A673 (cell line): ENCODE data around the gene ARHGAP30. TPM values are rescaled to one million over a fixed set of nuclear protein-coding genes. Genes with fewer than 3 reads are reported as not detected.
"Not testable (repeated sequence)": the region's sequence is repeated elsewhere in the genome, so short reads cannot be mapped to it uniquely, and the experiment has no call there.

Source experiments
- BruUV-seq: library from RNA; stranded (reverse); fragments of 400-500 nt; replicated peaks from 2 replicates; lab custom pipeline; 2021; lab: Mats Ljungman, UMichigan
- CTCF ChIA-PET: fragments of 300-600 bp; sonication (Branson Sonifier 250); formaldehyde crosslinking; loops from one replicate; lab custom pipeline; 2022; ENCODE audit warnings: antibody characterized with exemption; lab: Charles Lee
- POLR2A ChIA-PET: fragments of 300-600 bp; sonication (Branson Sonifier 250); formaldehyde crosslinking; loops from one replicate; lab custom pipeline; 2022; ENCODE audit warnings: antibody characterized with exemption; ENCODE audit not compliant: low non-redundant PET; lab: Charles Lee
- DNase-seq: peaks from one replicate; pipeline ENCODE4 v3.0.0-alpha.2; 2015; ENCODE audit warnings: low spot score
- H3K27ac ChIP-seq: fragments of 200-600 bp; sonication (generic); 2 replicates; pipeline ENCODE4 v1.5.1; 2016; ENCODE audit warnings: mixed run types, low read depth, mild to moderate bottlenecking, mixed read lengths, antibody characterized with exemption, low read length; ENCODE audit not compliant: poor library complexity, severe bottlenecking
- H3K27me3 ChIP-seq: fragments of 200-600 bp; sonication (generic); replicated peaks from 2 replicates; pipeline ENCODE4 v1.6.1; 2017; ENCODE audit warnings: mixed run types, low read depth, mild to moderate bottlenecking, mixed read lengths, antibody characterized with exemption, low read length; ENCODE audit not compliant: insufficient read depth, poor library complexity
- H3K36me3 ChIP-seq: fragments of 200-600 bp; sonication (generic); 2 replicates; pipeline ENCODE4 v1.6.1; 2016; ENCODE audit warnings: mixed run types, mild to moderate bottlenecking, mixed read lengths, antibody characterized with exemption, low read length; ENCODE audit not compliant: insufficient read depth, poor library complexity, severe bottlenecking
- H3K4me1 ChIP-seq: fragments of 200-600 bp; sonication (generic); 2 replicates; pipeline ENCODE4 v1.6.1; 2017; ENCODE audit warnings: mixed run types, mild to moderate bottlenecking, mixed read lengths, antibody characterized with exemption, low read length; ENCODE audit not compliant: insufficient read depth, poor library complexity, severe bottlenecking
- H3K4me3 ChIP-seq: fragments of 200-600 bp; sonication (generic); 2 replicates; pipeline ENCODE4 v1.5.1; 2016; ENCODE audit warnings: low read depth, mixed run types, mild to moderate bottlenecking, mixed read lengths, low read length; ENCODE audit not compliant: poor library complexity, severe bottlenecking
- H3K9me3 ChIP-seq: fragments of 200-600 bp; sonication (generic); 2 replicates; pipeline ENCODE4 v1.6.1; 2016; ENCODE audit warnings: mixed run types, low read depth, mild to moderate bottlenecking, mixed read lengths, antibody characterized with exemption, low read length; ENCODE audit not compliant: poor library complexity, severe bottlenecking
- EZH2 ChIP-seq: fragments of 200-600 bp; sonication (generic); IDR thresholded peaks from 2 replicates; pipeline ENCODE4 v1.6.1; 2017; ENCODE audit warnings: borderline replicate concordance, low read depth, mild to moderate bottlenecking, mixed read lengths, antibody characterized with exemption, low read length; ENCODE audit not compliant: poor library complexity, severe bottlenecking
- intact Hi-C: fragments of 100-400 bp; cut with micrococcal nuclease; formaldehyde crosslinking; loops from one replicate; pipeline ENCODE4 v1.10.0; 2022; ENCODE audit not compliant: unreplicated experiment
- total RNA-seq: library from RNA; stranded (reverse); gene quantifications from 2 replicates; pipeline ENCODE4 v1.2.3, GENCODE V29; 2021
- TF ChIP-seq, protein P1 (sequence below): fragments of 300-800, 200-600 bp; sonication (generic); conservative IDR thresholded peaks from 2 replicates; pipeline ENCODE4 v1.5.1; 2017; ENCODE audit warnings: low read depth, mild to moderate bottlenecking, antibody characterized with exemption, low read length, moderate library complexity, mixed read lengths

Gene ARHGAP30
- total RNA-seq, 1 experiment from 2014 or later = not detected

DNA sequence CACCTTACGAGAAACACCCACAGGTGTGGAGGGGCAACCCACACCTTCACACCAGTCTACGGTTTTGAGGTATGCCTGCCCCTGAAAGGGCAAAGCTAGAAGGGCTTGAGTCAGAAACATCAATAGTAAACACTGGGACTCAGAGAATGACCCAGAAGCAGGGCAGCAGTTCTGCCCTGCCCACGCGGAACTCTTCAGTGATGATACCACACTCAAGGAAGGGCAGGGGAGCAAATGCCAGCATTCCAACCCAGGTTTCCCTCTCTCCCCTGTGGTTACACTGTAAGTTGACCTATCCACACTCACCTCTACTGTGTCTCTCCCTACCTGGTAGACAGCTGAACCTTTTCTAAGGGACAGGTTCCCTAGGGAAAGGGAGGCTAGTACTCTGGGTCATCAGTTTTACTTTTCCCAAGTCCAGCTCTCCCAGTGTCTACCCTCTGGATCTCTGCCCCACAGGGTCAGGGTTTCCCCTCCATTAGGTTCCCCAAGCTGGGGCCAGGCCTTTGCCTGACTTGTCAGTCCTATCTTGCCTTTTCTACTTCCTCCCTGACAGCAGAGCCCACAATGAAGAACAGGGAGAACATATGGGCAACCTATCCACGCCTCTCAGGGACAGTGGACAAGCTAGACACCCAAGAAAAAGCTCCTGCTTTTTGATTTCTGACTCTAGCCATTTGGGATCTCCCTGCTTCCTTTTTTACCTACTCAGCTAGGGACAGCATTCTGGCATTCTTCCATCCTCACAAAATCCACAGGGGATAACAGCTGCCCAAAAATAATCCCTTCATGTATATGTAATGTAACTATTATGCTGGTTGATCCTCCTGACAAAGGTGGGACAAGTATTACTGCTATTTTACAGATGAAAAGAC lies 51.7 kb downstream of the ARHGAP30 start:
- Histone ChIP-seq H3K4me1 (peaks cover 9% of the 10 kb centered on the region), H3K36me3 (no peaks in the 10 kb centered on the region), H3K4me3 (no peak overlapping the region), H3K9me3 (no peaks in the 10 kb centered on the region), H3K27me3 (peaks cover 9% of the 10 kb centered on the region), H3K27ac (no peak overlapping the region)
- ChIA-PET POLR2A (no interaction called here), CTCF (interaction anchor here (0.8 kb wide), 1 partner anchor 24 kb away, joined by 3 read pairs; no protein-coding TSS in a partner anchor)
- BruUV-seq = no TSS peak
- TF ChIP-seq, protein P1, sequence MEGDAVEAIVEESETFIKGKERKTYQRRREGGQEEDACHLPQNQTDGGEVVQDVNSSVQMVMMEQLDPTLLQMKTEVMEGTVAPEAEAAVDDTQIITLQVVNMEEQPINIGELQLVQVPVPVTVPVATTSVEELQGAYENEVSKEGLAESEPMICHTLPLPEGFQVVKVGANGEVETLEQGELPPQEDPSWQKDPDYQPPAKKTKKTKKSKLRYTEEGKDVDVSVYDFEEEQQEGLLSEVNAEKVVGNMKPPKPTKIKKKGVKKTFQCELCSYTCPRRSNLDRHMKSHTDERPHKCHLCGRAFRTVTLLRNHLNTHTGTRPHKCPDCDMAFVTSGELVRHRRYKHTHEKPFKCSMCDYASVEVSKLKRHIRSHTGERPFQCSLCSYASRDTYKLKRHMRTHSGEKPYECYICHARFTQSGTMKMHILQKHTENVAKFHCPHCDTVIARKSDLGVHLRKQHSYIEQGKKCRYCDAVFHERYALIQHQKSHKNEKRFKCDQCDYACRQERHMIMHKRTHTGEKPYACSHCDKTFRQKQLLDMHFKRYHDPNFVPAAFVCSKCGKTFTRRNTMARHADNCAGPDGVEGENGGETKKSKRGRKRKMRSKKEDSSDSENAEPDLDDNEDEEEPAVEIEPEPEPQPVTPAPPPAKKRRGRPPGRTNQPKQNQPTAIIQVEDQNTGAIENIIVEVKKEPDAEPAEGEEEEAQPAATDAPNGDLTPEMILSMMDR = no peak
- intact Hi-C loops = no loop called here
- DNase-seq = no peak

DNA sequence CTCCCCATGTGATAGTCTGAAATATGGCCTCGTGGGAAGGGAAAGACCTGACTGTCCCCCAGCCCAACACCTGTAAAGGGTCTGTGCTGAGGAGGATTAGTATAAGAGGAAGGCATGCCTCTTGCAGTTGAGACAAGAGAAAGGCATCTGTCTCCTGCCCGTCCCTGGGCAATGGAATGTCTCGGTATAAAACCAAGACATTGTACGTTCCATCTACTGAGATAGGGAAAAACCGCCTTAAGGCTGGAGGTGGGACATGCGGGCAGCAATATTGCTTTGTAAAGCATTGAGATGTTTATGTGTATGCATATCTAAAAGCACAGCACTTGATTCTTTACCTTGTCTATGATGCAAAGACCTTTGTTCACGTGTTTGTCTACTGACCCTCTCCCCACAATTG lies 52.5 kb downstream of the ARHGAP30 start:
- H3K27me3 ChIP-seq, intact Hi-C loops, H3K9me3 ChIP-seq, DNase-seq, BruUV-seq, H3K27ac ChIP-seq, H3K4me1 ChIP-seq, H3K36me3 ChIP-seq, H3K4me3 ChIP-seq, POLR2A ChIA-PET, CTCF ChIA-PET: not testable (repeated sequence)

DNA sequence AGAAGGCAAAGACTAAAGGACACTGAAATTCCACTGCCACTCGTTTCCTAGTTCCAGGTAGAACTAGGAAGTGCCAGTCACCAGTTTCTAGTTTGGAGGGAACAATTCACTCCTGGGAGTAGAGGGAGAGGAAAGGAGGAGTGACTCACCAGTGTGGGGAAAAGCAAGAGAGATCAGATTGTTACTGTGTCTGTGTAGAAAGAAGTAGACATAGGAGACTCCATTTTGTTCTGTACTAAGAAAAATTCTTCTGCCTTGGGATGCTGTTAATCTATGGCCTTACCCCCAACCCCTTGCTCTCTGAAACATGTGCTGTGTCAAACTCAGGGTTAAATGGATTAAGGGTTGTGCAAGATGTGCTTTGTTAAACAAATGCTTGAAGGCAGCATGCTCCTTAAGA lies 53.0 kb downstream of the ARHGAP30 start:
- H3K36me3 ChIP-seq, intact Hi-C loops, H3K27ac ChIP-seq, H3K27me3 ChIP-seq, H3K9me3 ChIP-seq, CTCF ChIA-PET, H3K4me1 ChIP-seq, BruUV-seq, POLR2A ChIA-PET, DNase-seq, H3K4me3 ChIP-seq: not testable (repeated sequence)

DNA sequence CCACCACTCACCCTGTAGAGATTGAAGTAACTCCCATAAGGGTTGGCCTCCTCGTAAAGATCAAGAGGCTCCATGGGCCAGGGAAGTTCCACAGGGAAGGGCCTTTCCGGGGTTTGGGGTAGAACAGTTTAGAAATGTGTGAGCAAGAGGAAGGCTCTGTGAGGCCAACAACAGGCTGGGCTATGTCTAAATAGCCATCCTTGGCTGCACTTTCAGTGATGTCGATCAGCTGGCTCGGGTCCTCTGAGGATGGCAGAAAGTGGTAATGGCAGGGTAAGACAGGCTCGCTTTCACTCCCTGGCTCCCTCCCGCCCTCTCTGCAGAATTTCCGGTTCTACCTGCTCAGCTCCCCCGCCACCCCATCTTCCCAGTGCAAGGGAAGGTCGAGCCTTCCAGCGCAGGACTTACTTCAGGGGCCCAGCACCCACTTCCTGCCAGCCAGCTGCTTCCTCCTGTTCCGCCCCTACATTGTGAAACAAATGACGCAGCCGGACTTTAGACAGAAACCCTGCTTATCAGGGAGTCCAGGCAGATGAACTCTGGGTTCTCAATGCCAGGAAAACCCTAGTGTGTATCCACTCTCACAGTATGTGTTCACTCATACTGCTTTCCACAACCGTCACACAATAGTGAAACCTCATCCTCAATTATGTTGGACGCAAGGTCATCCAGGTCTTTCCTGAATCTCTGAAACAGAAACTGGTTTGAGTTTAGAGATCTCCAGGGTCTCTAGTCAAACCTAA lies 56.0 kb downstream of the ARHGAP30 start:
- no peaks in the 10 kb centered on the region for H3K4me1 ChIP-seq
- TF ChIP-seq, protein P1 = no peak
- TF ChIP-seq EZH2 = no peak
- H3K27me3 ChIP-seq = no peaks in the 10 kb centered on the region
- intact Hi-C loops = no loop called here
- H3K4me3 ChIP-seq = no peak overlapping the region
- no peak overlapping the region for H3K27ac ChIP-seq
- DNase-seq = no peak
- H3K36me3 ChIP-seq = no peaks in the 10 kb centered on the region
- POLR2A ChIA-PET = no interaction called here
- BruUV-seq = no TSS peak
- H3K9me3 ChIP-seq = no peaks in the 10 kb centered on the region
- CTCF ChIA-PET = interaction anchor here (0.7 kb wide), 1 partner anchor 17 kb away, joined by 3 read pairs; no protein-coding TSS in a partner anchor
